Measurements from ENCODE around the gene POLR2L.
A peak's percentile ranks its signal among the peaks of the same experiment; 100 is the strongest.

Gene POLR2L

DNA sequence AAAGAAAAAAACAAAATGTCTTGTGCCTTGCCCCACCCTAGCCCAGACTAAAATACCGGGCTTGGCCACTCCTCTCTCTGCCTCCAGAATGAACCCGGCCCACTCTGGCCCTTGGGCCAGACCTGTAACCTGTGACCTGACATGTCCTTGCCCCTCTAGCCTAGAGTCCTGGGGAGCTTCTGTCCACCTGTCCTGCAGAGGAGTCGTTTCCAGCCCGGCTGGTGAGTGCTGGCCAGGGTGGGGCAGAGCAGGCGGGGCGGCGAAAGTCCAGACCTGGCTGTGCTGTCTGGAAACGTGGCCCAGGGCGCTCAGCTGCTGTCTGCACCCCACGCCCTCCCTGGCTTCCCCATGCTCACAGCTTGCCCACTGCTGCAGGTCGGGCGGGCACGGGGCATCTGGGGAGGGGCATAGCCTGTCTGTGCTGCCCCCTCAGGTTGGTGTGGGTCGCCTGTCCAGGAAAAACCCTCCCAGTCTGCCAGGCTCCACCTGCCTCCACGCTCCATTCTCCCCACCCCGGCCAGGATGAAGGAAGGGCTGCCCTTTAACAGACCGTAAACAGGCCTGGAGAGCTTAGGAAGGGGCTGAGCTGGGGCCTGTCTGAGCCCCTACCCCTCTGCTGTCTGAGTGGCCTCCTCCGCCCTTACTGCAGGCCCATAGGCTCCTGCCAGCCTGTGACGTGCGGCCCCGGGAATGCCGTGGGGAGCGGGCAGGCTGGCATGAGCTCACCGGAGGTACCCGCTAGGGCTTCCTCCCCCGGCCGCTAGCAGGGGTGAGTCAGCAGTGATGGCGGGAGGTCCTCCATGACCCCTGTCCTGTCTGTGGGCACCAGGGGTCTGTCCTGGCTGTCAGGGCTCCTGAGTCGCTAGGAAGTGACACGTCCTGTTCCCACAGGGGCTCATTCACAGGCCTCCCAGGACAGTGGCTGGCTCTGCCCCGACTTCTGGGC lies 7.7 kb downstream of the POLR2L start:
- H3K4me3 ChIP-seq (ENCODE audit: insufficient read depth, low read length, poor library complexity, severe bottlenecking), result no peak overlapping the region
- H3K79me2 ChIP-seq (ENCODE audit: insufficient read depth, low read length), result no peaks in the 10 kb centered on the region
- no peak; the same call in 1 of the 2 replicates for TF ChIP-seq EZH2phosphoT487 (conservative IDR thresholded peaks at IDR 0.05; ENCODE audit: low read length)
- TF ChIP-seq, protein P1, sequence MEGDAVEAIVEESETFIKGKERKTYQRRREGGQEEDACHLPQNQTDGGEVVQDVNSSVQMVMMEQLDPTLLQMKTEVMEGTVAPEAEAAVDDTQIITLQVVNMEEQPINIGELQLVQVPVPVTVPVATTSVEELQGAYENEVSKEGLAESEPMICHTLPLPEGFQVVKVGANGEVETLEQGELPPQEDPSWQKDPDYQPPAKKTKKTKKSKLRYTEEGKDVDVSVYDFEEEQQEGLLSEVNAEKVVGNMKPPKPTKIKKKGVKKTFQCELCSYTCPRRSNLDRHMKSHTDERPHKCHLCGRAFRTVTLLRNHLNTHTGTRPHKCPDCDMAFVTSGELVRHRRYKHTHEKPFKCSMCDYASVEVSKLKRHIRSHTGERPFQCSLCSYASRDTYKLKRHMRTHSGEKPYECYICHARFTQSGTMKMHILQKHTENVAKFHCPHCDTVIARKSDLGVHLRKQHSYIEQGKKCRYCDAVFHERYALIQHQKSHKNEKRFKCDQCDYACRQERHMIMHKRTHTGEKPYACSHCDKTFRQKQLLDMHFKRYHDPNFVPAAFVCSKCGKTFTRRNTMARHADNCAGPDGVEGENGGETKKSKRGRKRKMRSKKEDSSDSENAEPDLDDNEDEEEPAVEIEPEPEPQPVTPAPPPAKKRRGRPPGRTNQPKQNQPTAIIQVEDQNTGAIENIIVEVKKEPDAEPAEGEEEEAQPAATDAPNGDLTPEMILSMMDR (IDR thresholded peaks at IDR 0.05; ENCODE audit: insufficient read depth, low read length, poor library complexity, severe bottlenecking), result no peak
- no peaks in the 10 kb centered on the region for H3K9me3 ChIP-seq (ENCODE audit: insufficient read depth, low read length)
- H3K27me3 ChIP-seq (ENCODE audit: low read length), result no peaks in the 10 kb centered on the region
- H4K20me1 ChIP-seq (ENCODE audit: low read depth, low read length), result no peaks in the 10 kb centered on the region
- no peak overlapping the region for H3K4me2 ChIP-seq (ENCODE audit: low read depth, low read length, poor library complexity, severe bottlenecking)
- no peaks in the 10 kb centered on the region for H3K9me2 ChIP-seq (replicated peaks; ENCODE audit: insufficient read depth, low read length)
- no peak overlapping the region for H3K27ac ChIP-seq (ENCODE audit: low read depth, low read length)
- H2AFZ ChIP-seq (ENCODE audit: low read depth, low read length, severe bottlenecking), result no peak overlapping the region
- no peak overlapping the region for H3K9ac ChIP-seq (ENCODE audit: low read length)
- no peaks in the 10 kb centered on the region for H3K36me3 ChIP-seq (ENCODE audit: low read length)
- no peaks in the 10 kb centered on the region for H3F3A ChIP-seq (ENCODE audit: insufficient read depth)

DNA sequence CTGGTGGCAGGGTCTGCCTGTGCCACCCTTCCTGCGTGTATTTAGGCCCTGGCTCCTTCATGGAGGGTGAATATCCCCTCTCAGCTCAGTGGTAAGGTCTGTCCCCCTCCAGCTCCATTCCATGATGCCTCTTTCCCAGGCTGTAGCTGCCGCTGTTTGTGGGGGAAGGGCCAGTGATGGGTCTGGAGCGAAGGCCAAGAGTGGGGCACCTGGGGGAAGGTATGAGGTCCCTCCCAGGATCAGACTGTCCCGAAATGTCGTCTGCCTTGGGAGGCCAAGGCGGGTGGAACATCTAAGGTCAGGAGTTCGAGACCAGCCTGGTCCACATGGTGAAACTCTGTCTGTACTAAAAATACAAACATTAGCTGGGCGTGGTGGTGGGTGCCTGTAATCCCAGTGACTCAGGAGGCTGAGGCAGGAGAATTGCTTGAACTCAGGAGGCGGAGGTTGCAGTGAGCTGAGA lies 8.4 kb downstream of the POLR2L start:
- H3K79me2 ChIP-seq (ENCODE audit: insufficient read depth, low read length), result no peaks in the 10 kb centered on the region

DNA sequence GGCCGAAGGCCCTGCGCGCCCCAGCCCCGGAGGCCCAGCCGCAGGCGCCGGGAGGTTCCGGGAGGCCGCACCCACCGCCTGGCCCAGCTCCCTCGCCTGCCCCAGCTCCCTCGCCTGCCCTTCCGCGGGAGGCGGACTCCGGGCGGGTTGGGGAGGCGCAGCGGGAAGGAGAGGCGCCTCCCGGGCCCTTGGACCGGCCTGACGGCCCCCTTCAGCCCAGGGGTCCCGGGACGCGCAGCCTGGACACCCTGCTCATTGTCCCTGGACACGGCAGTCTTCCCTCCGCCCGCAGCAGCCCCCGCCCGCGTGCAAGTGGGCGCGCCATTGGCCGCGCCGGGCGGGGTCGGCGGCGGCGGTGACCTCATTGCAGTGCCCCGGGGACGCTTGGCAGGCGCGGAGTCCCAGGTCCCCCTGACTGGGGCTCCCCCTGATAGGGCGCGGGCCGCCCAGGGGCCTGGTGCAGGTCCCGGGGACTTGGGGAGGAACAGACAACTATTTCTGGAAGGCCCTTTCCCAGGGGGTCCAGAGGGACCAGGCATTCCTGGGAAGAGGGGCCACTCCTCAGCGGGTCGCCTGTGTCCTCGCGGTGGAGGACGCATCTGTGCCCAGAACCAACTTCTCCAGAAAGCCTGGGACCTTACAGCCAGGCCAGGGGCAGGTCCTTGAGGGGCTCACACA lies 9.1 kb downstream of the POLR2L start:
- Histone ChIP-seq H3K27me3 (ENCODE audit: low read length) (no peaks in the 10 kb centered on the region), H3F3A (ENCODE audit: insufficient read depth) (no peaks in the 10 kb centered on the region), H4K20me1 (ENCODE audit: low read depth, low read length) (no peaks in the 10 kb centered on the region), H3K4me3 (ENCODE audit: insufficient read depth, low read length, poor library complexity, severe bottlenecking) (no peak overlapping the region), H2AFZ (ENCODE audit: low read depth, low read length, severe bottlenecking) (no peak overlapping the region), H3K4me2 (ENCODE audit: low read depth, low read length, poor library complexity, severe bottlenecking) (peak overlapping the region; percentile 35), H3K36me3 (ENCODE audit: low read length) (no peaks in the 10 kb centered on the region), H3K9me3 (ENCODE audit: insufficient read depth, low read length) (no peaks in the 10 kb centered on the region), H3K27ac (ENCODE audit: low read depth, low read length) (no peak overlapping the region), H3K9ac (ENCODE audit: low read length) (no peak overlapping the region), H3K79me2 (ENCODE audit: insufficient read depth, low read length) (no peaks in the 10 kb centered on the region), H3K9me2 (replicated peaks; ENCODE audit: insufficient read depth, low read length) (no peaks in the 10 kb centered on the region)
- TF ChIP-seq, protein P1 (IDR thresholded peaks at IDR 0.05; ENCODE audit: insufficient read depth, low read length, poor library complexity, severe bottlenecking), result no peak
- TF ChIP-seq EZH2phosphoT487 (conservative IDR thresholded peaks at IDR 0.05; ENCODE audit: low read length), result 0 out of 2 replicates have a peak, but pooled peaks have one; percentile 92

More for the DNA sequence above, 8.4 kb downstream of the POLR2L start:
- H3K4me3 ChIP-seq (ENCODE audit: insufficient read depth, low read length, poor library complexity, severe bottlenecking), result no peak overlapping the region
- no peak overlapping the region for H3K4me2 ChIP-seq (ENCODE audit: low read depth, low read length, poor library complexity, severe bottlenecking)
- no peaks in the 10 kb centered on the region for H3K9me2 ChIP-seq (replicated peaks; ENCODE audit: insufficient read depth, low read length)
- no peaks in the 10 kb centered on the region for H4K20me1 ChIP-seq (ENCODE audit: low read depth, low read length)
- H3K27ac ChIP-seq (ENCODE audit: low read depth, low read length), result no peak overlapping the region
- no peak for TF ChIP-seq EZH2phosphoT487 (conservative IDR thresholded peaks at IDR 0.05; ENCODE audit: low read length)
- TF ChIP-seq, protein P1 (IDR thresholded peaks at IDR 0.05; ENCODE audit: insufficient read depth, low read length, poor library complexity, severe bottlenecking), result no peak
- no peaks in the 10 kb centered on the region for H3K27me3 ChIP-seq (ENCODE audit: low read length)
- no peak overlapping the region for H2AFZ ChIP-seq (ENCODE audit: low read depth, low read length, severe bottlenecking)
- H3F3A ChIP-seq (ENCODE audit: insufficient read depth), result no peaks in the 10 kb centered on the region
- H3K9me3 ChIP-seq (ENCODE audit: insufficient read depth, low read length), result no peaks in the 10 kb centered on the region
- H3K36me3 ChIP-seq (ENCODE audit: low read length), result no peaks in the 10 kb centered on the region
- H3K9ac ChIP-seq (ENCODE audit: low read length), result no peak overlapping the region
